DOHH2 (cell line): ENCODE results near the gene F8.

Source experiments
- CTCF ChIP-seq: fragments of 200-600 bp; sonication (generic); IDR thresholded peaks from one replicate; pipeline ENCODE4 v1.5.1; 2014; ENCODE audit warnings: antibody characterized with exemption, mild to moderate bottlenecking, low read depth, low read length; ENCODE audit not compliant: poor library complexity, severe bottlenecking
- EZH2phosphoT487 ChIP-seq: fragments of 200-600 bp; sonication (generic); IDR thresholded peaks from 2 replicates; pipeline ENCODE4 v1.6.1; 2017; ENCODE audit warnings: borderline replicate concordance, mild to moderate bottlenecking, antibody characterized with exemption, low read length, moderate library complexity, mixed read lengths

- TF ChIP-seq CTCF (no peak), EZH2phosphoT487 (no peak)
Observed at GRCh38 chrX:154990496-154990895, 32.0 kb downstream of the F8 start.
